ENCODE results near the gene DNAJC15.
A peak's percentile ranks its signal among the peaks of the same experiment; 100 is the strongest.
"Not testable (repeated sequence)": the region's sequence is repeated elsewhere in the genome, so short reads cannot be mapped to it uniquely, and the experiment has no call there.

DNAJC15 gene

DNA sequence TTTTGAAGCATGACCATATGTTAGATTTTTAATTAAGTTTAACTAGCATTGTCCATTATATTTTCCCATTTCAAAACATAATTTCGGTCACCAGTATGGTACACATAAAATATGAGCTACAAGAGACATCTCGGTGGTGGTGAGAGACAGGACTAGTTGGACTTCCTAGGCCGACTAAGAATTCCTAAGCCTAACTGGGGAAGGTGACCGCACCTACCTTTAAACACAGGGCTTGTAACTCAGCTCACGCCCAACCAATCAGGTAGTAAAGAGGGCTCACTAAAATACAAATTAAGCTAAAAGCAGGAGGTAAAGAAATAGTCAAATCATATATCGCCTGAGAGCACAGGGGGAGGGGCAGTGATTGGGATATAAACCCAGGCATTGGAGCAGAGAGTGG is 22.9 kb downstream of the DNAJC15 start:
- no peak for DNase-seq

DNA sequence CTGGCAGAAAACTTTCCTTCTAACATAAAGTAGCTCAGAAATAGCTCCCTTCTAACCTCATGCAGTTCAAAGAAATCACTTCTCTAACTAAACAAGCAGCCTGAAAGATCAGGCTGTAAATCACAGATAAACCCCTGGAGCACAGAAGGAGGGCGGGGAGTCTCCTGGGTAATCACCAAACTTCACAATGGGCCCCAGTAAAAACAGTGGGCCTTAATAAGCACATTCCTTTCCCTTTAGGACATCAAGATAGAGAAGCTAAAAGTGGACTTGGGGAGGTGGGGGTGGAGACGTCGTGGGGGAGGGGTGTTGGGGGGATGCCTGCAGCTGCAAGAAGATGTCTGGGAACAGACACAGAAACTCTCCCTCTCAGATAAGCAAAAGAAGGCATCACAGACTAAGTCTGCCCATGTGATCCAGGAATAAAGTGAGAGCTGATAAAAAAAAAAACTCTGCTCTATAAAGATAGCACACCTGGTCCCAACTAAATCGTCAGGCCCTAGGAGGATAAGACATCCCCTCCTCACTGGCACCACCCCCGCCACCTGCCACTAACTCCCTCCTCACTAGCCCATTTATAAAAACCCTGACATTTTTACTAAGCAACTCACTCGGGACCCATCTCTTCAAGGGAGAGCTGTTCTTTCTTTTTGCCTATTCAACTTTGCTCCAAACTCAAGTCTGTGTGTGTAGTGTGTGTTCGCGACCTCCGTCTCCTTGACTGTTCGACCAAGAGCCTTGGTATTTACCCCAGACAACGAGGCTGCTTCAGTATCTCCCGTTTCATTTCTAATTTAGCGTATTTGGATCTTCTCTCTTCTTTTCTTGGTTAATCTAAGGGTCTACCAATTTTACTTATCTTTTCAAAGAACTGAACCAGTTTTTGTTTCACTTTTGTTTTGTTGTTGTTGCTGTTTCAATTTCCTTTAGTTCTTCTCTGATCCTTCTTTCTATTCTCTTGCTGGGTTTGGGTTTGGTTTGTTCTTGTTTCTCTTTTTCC is 31.7 kb downstream of the DNAJC15 start:
- DNase-seq = no peak

- DNase-seq = peak; percentile 4
Measured at GRCh38 chr13:43057653-43058317, 34.4 kb downstream of the DNAJC15 start.

- DNase-seq = no peak
Measured at GRCh38 chr13:43058318-43058674, 34.9 kb downstream of the DNAJC15 start.

- no peak for DNase-seq
Measured at GRCh38 chr13:43058831-43059230, 35.4 kb downstream of the DNAJC15 start.

DNA sequence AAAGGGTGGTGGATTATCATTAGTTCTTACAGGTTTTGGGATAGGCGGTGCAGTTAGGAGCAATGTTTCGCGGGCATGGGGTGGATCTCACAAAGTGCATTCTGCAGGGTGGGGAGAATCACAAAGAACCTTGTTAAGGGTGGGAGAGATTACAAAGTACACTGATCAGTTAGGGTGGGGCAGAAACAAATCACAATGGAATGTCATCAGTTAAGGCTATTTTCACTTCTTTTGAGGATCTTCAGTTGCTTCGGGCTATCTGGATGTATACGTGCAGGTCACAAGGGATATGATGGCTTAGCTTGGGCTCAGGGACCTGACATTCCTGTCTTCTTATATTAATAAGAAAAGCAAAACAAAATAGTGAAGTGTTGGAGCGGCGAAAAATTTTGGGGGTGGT is 36.4 kb downstream of the DNAJC15 start:
- not testable (repeated sequence) for DNase-seq

GRCh38 chr13:43060806-43061205 is 37.4 kb downstream of the DNAJC15 start:
- not testable (repeated sequence) for DNase-seq

GRCh38 chr13:43061496-43062280 is 38.3 kb downstream of the DNAJC15 start:
- DNase-seq = no peak

GRCh38 chr13:43071824-43072223 is 48.4 kb downstream of the DNAJC15 start:
- no peak for DNase-seq

DNA sequence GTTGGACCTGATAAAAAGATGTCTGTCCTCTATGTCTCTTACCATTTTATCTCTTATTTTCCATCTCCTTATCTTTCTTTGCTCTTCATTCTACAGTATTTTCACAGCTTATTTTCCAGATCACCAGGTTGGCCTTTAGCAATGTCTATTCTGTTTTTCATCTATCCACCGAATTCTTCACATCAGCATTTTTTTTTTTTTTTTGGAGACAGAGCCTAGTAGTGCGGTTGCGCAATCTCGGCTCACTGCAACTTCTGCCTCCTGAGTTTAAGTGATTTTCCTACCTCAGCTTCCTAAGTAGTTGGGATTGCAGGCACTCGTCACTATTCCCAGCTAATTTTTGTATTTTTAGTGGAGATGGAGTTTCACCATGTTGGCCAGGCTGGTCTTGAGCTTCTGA is 49.0 kb downstream of the DNAJC15 start:
- DNase-seq = no peak

DNA sequence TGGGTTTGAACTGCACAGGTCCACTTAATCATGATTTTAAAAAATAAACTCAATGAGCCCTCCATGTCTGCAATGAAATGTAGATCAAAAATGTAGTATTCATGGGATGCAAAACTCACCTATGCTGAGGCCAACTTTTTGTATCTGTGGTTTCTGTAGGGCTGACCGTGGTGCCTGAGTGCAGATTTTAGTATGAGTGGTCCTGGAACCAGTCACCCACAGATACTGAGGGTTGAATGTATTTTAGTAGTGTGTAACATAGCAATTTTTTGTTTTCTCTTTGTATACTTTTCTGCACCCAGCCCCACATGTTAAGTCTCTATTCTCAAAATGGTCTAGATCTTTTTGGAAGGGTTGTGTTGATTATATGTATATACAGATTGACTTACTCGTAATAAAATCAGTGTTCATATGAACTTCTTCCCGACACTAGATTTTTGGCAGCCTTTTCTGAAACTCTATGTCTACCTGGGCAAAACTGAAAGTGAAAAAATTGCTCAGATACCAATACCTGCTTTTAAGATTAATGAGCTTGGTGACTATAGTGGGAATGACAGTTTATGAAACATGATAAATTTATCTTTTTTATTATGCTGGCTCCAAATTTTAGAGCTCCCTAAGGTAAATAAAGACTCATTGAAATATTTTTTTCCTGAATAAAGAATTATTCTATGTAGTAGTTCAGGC is 51.6 kb downstream of the DNAJC15 start:
- DNase-seq = no peak

GRCh38 chr13:43075511-43075902 is 52.1 kb downstream of the DNAJC15 start:
- DNase-seq = not testable (repeated sequence)

- DNase-seq = no peak
Measured at GRCh38 chr13:43077046-43077445, 53.7 kb downstream of the DNAJC15 start.

DNA sequence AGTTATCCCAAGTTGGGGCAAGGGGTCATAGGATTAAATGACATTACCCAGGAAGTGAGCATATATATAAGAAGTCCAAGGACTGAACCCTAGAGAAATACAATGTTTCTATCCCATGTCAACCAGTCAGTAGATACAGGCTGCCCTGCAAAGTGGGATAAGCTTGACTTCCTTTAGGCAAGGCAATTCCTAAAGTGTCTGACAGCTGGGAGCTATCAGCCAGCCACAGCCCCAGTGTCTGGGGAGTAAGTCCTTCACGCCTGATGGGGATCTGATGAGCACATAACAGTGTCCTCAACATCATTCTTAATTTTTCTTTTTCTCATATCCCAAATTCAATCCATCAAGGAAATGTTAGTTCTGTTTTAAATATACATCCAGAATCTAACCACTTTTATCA is 54.1 kb downstream of the DNAJC15 start:
- DNase-seq = no peak

GRCh38 chr13:43077906-43078305 is 54.5 kb downstream of the DNAJC15 start:
- DNase-seq = no peak

- no peak for DNase-seq
Measured at GRCh38 chr13:43078399-43078798, 55.0 kb downstream of the DNAJC15 start.

GRCh38 chr13:43079392-43079931 is 56.1 kb downstream of the DNAJC15 start:
- no peak for DNase-seq

DNA sequence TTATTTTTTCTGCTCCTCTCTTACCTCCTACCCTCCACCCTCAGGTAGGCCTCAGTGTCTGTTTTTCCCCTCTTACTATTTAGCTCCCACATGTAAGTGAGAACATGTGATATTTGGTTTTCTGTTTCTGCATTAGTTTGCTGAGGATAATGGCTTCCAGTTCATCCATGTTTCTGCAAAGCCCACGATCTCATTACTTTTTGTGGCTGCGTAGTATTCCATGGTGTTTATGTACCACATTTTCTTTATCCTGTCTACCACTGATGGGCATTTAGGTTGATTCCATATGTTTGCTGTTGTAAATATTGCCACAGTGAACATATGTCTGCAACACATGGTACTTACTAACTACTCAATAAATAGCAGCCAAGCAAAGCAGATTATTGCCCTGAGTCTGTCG is 56.8 kb downstream of the DNAJC15 start:
- DNase-seq = no peak

DNA sequence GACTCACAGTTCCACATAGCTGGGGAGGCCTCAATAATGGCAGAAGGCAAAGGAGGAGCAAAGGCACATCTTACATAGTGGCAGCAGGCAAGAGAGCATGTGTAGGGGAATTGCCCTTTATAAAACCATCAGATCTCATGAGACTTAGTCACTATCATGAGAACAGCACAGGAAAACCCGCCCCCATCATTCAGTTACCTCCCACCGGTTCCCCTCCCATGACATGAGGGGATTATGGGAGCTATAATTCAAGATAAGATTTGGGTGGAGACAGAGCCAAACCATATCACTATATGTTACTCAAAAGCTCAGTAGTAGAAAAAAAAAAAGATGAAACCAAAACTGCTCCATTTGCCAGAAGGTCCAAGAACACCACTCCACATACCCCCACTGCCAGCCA is 58.5 kb downstream of the DNAJC15 start:
- no peak for DNase-seq

GRCh38 chr13:43083750-43084149 is 60.4 kb downstream of the DNAJC15 start:
- DNase-seq = no peak

GRCh38 chr13:43085545-43085944 is 62.2 kb downstream of the DNAJC15 start:
- peak; percentile 38 for DNase-seq

GRCh38 chr13:43086181-43086580 is 62.8 kb downstream of the DNAJC15 start:
- no peak for DNase-seq
